Activated CD8-positive, alpha-beta T cell treated with anti-CD3 and anti-CD28 coated beads for 36 hours (primary cell): ENCODE measurements around the gene ARVCF. TPM values are rescaled to one million over a fixed set of nuclear protein-coding genes. Genes with fewer than 3 reads are reported as not detected.
A peak's percentile ranks its signal among the peaks of the same experiment; 100 is the strongest.

Experiments
- ATAC-seq: fragments of 200-7000 bp; cut with Tn5 transposase; one replicate; pipeline ENCODE4 v1.10.0; 2021; ENCODE audit warnings: mild to moderate bottlenecking, moderate library complexity
- CTCF ChIA-PET: fragments of 350-600 bp; sonication (Branson Sonifier 250); formaldehyde crosslinking; loops from one replicate; lab custom pipeline; 2021; ENCODE audit warnings: antibody characterized with exemption; lab: Charles Lee
- POLR2A ChIA-PET: fragments of 350-600 bp; sonication (Branson Sonifier 250); formaldehyde crosslinking; loops from one replicate; lab custom pipeline; 2021; ENCODE audit warnings: antibody characterized with exemption; lab: Charles Lee
- DNase-seq: peaks from one replicate; pipeline ENCODE4 v3.0.0-alpha.2; 2020
- H3K27ac Mint-ChIP-seq: one replicate; pipeline ENCODE4 v1.8.0; 2021; ENCODE audit warnings: mild to moderate bottlenecking, mixed read lengths
- H3K27me3 Mint-ChIP-seq: one replicate; pipeline ENCODE4 v1.8.0; 2021; ENCODE audit warnings: mixed read lengths
- H3K36me3 Mint-ChIP-seq: one replicate; pipeline ENCODE4 v1.8.0; 2021; ENCODE audit warnings: low read depth, mixed read lengths
- H3K4me1 Mint-ChIP-seq: one replicate; pipeline ENCODE4 v1.8.0; 2021; ENCODE audit warnings: low read depth, mixed read lengths
- H3K4me3 Mint-ChIP-seq: one replicate; pipeline ENCODE4 v1.8.0; 2021; ENCODE audit warnings: mild to moderate bottlenecking, moderate library complexity, mixed read lengths
- H3K9me3 Mint-ChIP-seq: one replicate; pipeline ENCODE4 v1.8.0; 2021; ENCODE audit warnings: mixed read lengths
- intact Hi-C: fragments of 100-400 bp; cut with micrococcal nuclease; formaldehyde crosslinking; loops from one replicate; pipeline ENCODE4 v1.10.0; 2022
- total RNA-seq, 2 experiments: library from RNA; stranded (reverse); gene quantifications; one replicate each; pipeline ENCODE4 v1.2.3, GENCODE V29; 2021
- TF ChIP-seq, protein P1 (sequence below): fragments of 200-600 bp; IDR thresholded peaks from one replicate; pipeline ENCODE4 v1.8.0; 2022; ENCODE audit warnings: antibody characterized with exemption, mild to moderate bottlenecking

ARVCF gene
- total RNA-seq, 2 experiments from 2014 or later, result 1.2 to 1.9 TPM

- ATAC-seq (peak; percentile 96), DNase-seq (peak; percentile 91)
- intact Hi-C loops, result no loop called here
- peak within 1 kb of the TSS; percentile 92 for H3K27ac Mint-ChIP-seq
- peaks cover 9% of the 10 kb centered on the region for H3K27me3 Mint-ChIP-seq
- H3K4me1 Mint-ChIP-seq, result peaks cover 25% of the 10 kb centered on the region
- H3K9me3 Mint-ChIP-seq, result no peaks in the 10 kb centered on the region
- ChIA-PET POLR2A (interaction anchor here (0.7 to 2.5 kb wide), 5 partner anchors 9 to 99 kb away, joined by 3 to 12 read pairs (median 3); partner anchors contain the start of gene TRMT2A), CTCF (interaction anchor here (1.2 to 1.6 kb wide), 2 partner anchors 50 to 72 kb away, joined by 3 to 8 read pairs; no protein-coding TSS in a partner anchor)
- TF ChIP-seq, protein P1, sequence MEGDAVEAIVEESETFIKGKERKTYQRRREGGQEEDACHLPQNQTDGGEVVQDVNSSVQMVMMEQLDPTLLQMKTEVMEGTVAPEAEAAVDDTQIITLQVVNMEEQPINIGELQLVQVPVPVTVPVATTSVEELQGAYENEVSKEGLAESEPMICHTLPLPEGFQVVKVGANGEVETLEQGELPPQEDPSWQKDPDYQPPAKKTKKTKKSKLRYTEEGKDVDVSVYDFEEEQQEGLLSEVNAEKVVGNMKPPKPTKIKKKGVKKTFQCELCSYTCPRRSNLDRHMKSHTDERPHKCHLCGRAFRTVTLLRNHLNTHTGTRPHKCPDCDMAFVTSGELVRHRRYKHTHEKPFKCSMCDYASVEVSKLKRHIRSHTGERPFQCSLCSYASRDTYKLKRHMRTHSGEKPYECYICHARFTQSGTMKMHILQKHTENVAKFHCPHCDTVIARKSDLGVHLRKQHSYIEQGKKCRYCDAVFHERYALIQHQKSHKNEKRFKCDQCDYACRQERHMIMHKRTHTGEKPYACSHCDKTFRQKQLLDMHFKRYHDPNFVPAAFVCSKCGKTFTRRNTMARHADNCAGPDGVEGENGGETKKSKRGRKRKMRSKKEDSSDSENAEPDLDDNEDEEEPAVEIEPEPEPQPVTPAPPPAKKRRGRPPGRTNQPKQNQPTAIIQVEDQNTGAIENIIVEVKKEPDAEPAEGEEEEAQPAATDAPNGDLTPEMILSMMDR, result no peak
- peak within 1 kb of the TSS; percentile 93 for H3K4me3 Mint-ChIP-seq
- H3K36me3 Mint-ChIP-seq, result no peaks in the 10 kb centered on the region
These were observed 4.0 kb upstream of the ARVCF start, which contains the start of gene TANGO2 for GRCh38 chr22:20020533-20021195. Gene TANGO2, plus strand, starts transcription at chr22:20021110. Its CDS starts 15,689 bp downstream, at chr22:20036799.

GRCh38 chr22:20019661-20020532 is 3.3 kb upstream of the ARVCF start:
- POLR2A ChIA-PET, result interaction anchor here (0.7 to 2.5 kb wide), 6 partner anchors 8 to 99 kb away, joined by 3 to 12 read pairs (median 4); partner anchors contain the start of gene TRMT2A
- intact Hi-C loops, result no loop called here
- Mint-ChIP-seq H3K4me1 (peaks cover 25% of the 10 kb centered on the region), H3K36me3 (no peaks in the 10 kb centered on the region), H3K27ac (peak overlapping the region; percentile 92), H3K27me3 (peaks cover 17% of the 10 kb centered on the region), H3K4me3 (peak overlapping the region; percentile 81), H3K9me3 (no peaks in the 10 kb centered on the region)
- DNase-seq (no peak), ATAC-seq (no peak)
- CTCF ChIA-PET, result interaction anchor here (1.2 to 1.3 kb wide), 2 partner anchors 50 to 91 kb away, joined by 3 read pairs; no protein-coding TSS in a partner anchor
- TF ChIP-seq, protein P1, result no peak

GRCh38 chr22:20018001-20018400 is 1.4 kb upstream of the ARVCF start:
- CTCF ChIA-PET, result interaction anchor here (1.2 to 1.7 kb wide), 3 partner anchors 9 to 70 kb away, joined by 3 to 4 read pairs (median 4); no protein-coding TSS in a partner anchor
- TF ChIP-seq, protein P1, result no peak
- no peak for ATAC-seq

GRCh38 chr22:20017622-20017958 is 967 bp upstream of the ARVCF start:
- Mint-ChIP-seq H3K36me3 (no peaks in the 10 kb centered on the region), H3K4me1 (peaks cover 18% of the 10 kb centered on the region), H3K9me3 (no peaks in the 10 kb centered on the region), H3K27ac (no peak overlapping the region), H3K4me3 (peak overlapping the region; percentile 76), H3K27me3 (peaks cover 20% of the 10 kb centered on the region)
- ATAC-seq, result no peak
- DNase-seq, result no peak
- TF ChIP-seq, protein P1, result no peak
- ChIA-PET CTCF (interaction anchor here (1.4 to 1.7 kb wide), 2 partner anchors 10 to 70 kb away, joined by 3 to 4 read pairs; no protein-coding TSS in a partner anchor), POLR2A (no interaction called here)
- intact Hi-C loops, result no loop called here

More at GRCh38 chr22:20018001-20018400, 1.4 kb upstream of the ARVCF start:
- Mint-ChIP-seq H3K27ac (no peak overlapping the region), H3K4me3 (peak overlapping the region; percentile 76), H3K4me1 (peaks cover 20% of the 10 kb centered on the region), H3K9me3 (no peaks in the 10 kb centered on the region), H3K36me3 (no peaks in the 10 kb centered on the region), H3K27me3 (peaks cover 20% of the 10 kb centered on the region)
- POLR2A ChIA-PET, result no interaction called here
- DNase-seq, result no peak
- intact Hi-C loops, result no loop called here
